ENCODE data around the gene PDHB.

Gene PDHB

GRCh38 chr3:58411851-58412830 lies 21.5 kb downstream of the PDHB start:
- no peaks in the 10 kb centered on the region for H3K4me1 ChIP-seq (ENCODE audit: insufficient read depth, low read length, severe bottlenecking)
- H3K27me3 ChIP-seq (ENCODE audit: insufficient read depth, low read length), result no peaks in the 10 kb centered on the region
- no peaks in the 10 kb centered on the region for H3K79me2 ChIP-seq (ENCODE audit: insufficient read depth, low read length)
- no peaks in the 10 kb centered on the region for H4K20me1 ChIP-seq (ENCODE audit: insufficient read depth, low read length)
- peaks cover 100% of the 10 kb centered on the region for H3K36me3 ChIP-seq (ENCODE audit: insufficient read depth, low read length)
- H3K4me3 ChIP-seq (ENCODE audit: low read depth, low read length, poor library complexity, severe bottlenecking), result no peak overlapping the region
- H2AFZ ChIP-seq (ENCODE audit: low read length), result no peak overlapping the region
- H3K27ac ChIP-seq (ENCODE audit: low read depth, low read length, poor library complexity, severe bottlenecking), result no peak overlapping the region
- H3K9me3 ChIP-seq (ENCODE audit: low read length), result no peaks in the 10 kb centered on the region
- H3K9me2 ChIP-seq (ENCODE audit: low read depth, low read length), result no peaks in the 10 kb centered on the region
- H3K9ac ChIP-seq (ENCODE audit: low read length), result no peak overlapping the region
- H3K4me2 ChIP-seq (ENCODE audit: low read length), result no peak overlapping the region
- H3F3A ChIP-seq (ENCODE audit: insufficient read depth, low read length), result no peaks in the 10 kb centered on the region; the same call in 1 of the 2 replicates
- TF ChIP-seq EZH2 (IDR thresholded peaks at IDR 0.05; ENCODE audit: borderline replicate concordance, low read length), result no peak
- TF ChIP-seq, protein P1, sequence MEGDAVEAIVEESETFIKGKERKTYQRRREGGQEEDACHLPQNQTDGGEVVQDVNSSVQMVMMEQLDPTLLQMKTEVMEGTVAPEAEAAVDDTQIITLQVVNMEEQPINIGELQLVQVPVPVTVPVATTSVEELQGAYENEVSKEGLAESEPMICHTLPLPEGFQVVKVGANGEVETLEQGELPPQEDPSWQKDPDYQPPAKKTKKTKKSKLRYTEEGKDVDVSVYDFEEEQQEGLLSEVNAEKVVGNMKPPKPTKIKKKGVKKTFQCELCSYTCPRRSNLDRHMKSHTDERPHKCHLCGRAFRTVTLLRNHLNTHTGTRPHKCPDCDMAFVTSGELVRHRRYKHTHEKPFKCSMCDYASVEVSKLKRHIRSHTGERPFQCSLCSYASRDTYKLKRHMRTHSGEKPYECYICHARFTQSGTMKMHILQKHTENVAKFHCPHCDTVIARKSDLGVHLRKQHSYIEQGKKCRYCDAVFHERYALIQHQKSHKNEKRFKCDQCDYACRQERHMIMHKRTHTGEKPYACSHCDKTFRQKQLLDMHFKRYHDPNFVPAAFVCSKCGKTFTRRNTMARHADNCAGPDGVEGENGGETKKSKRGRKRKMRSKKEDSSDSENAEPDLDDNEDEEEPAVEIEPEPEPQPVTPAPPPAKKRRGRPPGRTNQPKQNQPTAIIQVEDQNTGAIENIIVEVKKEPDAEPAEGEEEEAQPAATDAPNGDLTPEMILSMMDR (IDR thresholded peaks at IDR 0.05; ENCODE audit: low read length), result no peak

DNA sequence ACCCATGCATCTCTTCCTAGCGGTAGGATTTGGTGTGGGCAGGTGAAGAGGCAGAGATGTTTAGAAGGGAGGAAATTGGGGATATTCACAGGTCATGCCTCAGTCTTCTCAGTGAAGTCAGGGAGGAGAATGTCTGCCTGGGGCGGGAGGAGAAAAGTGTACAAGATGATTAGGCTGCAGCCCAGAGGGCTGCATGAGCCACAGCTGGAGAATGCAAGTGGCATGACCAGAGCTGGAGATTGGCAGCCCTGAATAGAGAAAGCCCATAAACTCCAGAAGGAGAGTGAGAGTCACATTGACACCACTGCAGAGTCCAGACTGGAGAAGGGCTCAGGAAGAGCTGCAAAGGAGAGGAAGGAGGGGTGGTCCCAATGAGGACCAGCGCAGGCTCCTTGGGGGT lies 22.6 kb downstream of the PDHB start:
- TF ChIP-seq EZH2 (IDR thresholded peaks at IDR 0.05; ENCODE audit: borderline replicate concordance, low read length), result no peak
- TF ChIP-seq, protein P1 (IDR thresholded peaks at IDR 0.05; ENCODE audit: low read length), result no peak
- no peaks in the 10 kb centered on the region for H3K79me2 ChIP-seq (ENCODE audit: insufficient read depth, low read length)
- H3F3A ChIP-seq (ENCODE audit: insufficient read depth, low read length), result no peaks in the 10 kb centered on the region; the same call in 1 of the 2 replicates
- H3K9me2 ChIP-seq (ENCODE audit: low read depth, low read length), result no peaks in the 10 kb centered on the region
- H3K4me1 ChIP-seq (ENCODE audit: insufficient read depth, low read length, severe bottlenecking), result no peaks in the 10 kb centered on the region
- no peaks in the 10 kb centered on the region for H4K20me1 ChIP-seq (ENCODE audit: insufficient read depth, low read length)
- peaks cover 100% of the 10 kb centered on the region for H3K36me3 ChIP-seq (ENCODE audit: insufficient read depth, low read length)
- no peaks in the 10 kb centered on the region for H3K27me3 ChIP-seq (ENCODE audit: insufficient read depth, low read length)
- H3K9ac ChIP-seq (ENCODE audit: low read length), result no peak overlapping the region
- no peak overlapping the region for H3K27ac ChIP-seq (ENCODE audit: low read depth, low read length, poor library complexity, severe bottlenecking)
- no peaks in the 10 kb centered on the region for H3K9me3 ChIP-seq (ENCODE audit: low read length)
- no peak overlapping the region for H3K4me3 ChIP-seq (ENCODE audit: low read depth, low read length, poor library complexity, severe bottlenecking)
- no peak overlapping the region for H3K4me2 ChIP-seq (ENCODE audit: low read length)
- H2AFZ ChIP-seq (ENCODE audit: low read length), result no peak overlapping the region

DNA sequence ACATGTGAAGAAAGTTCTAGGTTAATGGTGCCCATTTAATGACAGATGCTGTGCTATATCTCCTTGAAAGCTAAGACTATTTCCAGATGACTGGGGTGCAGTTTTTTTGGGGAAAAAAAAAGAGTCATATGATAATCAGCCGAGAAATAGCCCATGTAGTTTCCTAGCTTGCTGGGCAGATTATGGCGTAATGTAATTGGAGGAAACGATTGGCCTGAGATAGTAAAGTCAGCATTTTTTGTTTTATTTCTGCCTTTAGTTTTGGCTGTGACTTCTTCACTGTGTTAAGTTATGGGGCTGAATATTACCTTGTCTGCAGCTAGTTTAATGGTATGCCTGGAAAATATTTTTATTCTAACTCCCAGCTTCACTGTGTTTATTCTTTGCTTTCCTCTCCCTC lies 24.0 kb downstream of the PDHB start:
- Histone ChIP-seq H3K9me3 (ENCODE audit: low read length) (no peaks in the 10 kb centered on the region), H3K36me3 (ENCODE audit: insufficient read depth, low read length) (peaks cover 99% of the 10 kb centered on the region)

More for the DNA sequence above, 24.0 kb downstream of the PDHB start:
- no peak overlapping the region for H3K27ac ChIP-seq (ENCODE audit: low read depth, low read length, poor library complexity, severe bottlenecking)
- no peak overlapping the region for H2AFZ ChIP-seq (ENCODE audit: low read length)
- no peaks in the 10 kb centered on the region; the same call in 1 of the 2 replicates for H3F3A ChIP-seq (ENCODE audit: insufficient read depth, low read length)
- H3K9ac ChIP-seq (ENCODE audit: low read length), result no peak overlapping the region
- H3K4me1 ChIP-seq (ENCODE audit: insufficient read depth, low read length, severe bottlenecking), result no peaks in the 10 kb centered on the region
- TF ChIP-seq, protein P1 (IDR thresholded peaks at IDR 0.05; ENCODE audit: low read length), result no peak
- no peak for TF ChIP-seq EZH2 (IDR thresholded peaks at IDR 0.05; ENCODE audit: borderline replicate concordance, low read length)
- no peaks in the 10 kb centered on the region for H3K79me2 ChIP-seq (ENCODE audit: insufficient read depth, low read length)
- H3K27me3 ChIP-seq (ENCODE audit: insufficient read depth, low read length), result no peaks in the 10 kb centered on the region
- no peaks in the 10 kb centered on the region for H4K20me1 ChIP-seq (ENCODE audit: insufficient read depth, low read length)
- H3K4me3 ChIP-seq (ENCODE audit: low read depth, low read length, poor library complexity, severe bottlenecking), result no peak overlapping the region
- H3K4me2 ChIP-seq (ENCODE audit: low read length), result no peak overlapping the region
- H3K9me2 ChIP-seq (ENCODE audit: low read depth, low read length), result no peaks in the 10 kb centered on the region

All from OCI-LY1 (cell line).